GM18870 (cell line): ENCODE data around the gene LRP1-AS.

Source experiments
- ATAC-seq: cut with Tn5 transposase; IDR thresholded peaks from one replicate; pipeline ENCODE4 v1.9.1; 2021; ENCODE audit warnings: moderate library complexity; ENCODE audit not compliant: unreplicated experiment

LRP1-AS gene

DNA sequence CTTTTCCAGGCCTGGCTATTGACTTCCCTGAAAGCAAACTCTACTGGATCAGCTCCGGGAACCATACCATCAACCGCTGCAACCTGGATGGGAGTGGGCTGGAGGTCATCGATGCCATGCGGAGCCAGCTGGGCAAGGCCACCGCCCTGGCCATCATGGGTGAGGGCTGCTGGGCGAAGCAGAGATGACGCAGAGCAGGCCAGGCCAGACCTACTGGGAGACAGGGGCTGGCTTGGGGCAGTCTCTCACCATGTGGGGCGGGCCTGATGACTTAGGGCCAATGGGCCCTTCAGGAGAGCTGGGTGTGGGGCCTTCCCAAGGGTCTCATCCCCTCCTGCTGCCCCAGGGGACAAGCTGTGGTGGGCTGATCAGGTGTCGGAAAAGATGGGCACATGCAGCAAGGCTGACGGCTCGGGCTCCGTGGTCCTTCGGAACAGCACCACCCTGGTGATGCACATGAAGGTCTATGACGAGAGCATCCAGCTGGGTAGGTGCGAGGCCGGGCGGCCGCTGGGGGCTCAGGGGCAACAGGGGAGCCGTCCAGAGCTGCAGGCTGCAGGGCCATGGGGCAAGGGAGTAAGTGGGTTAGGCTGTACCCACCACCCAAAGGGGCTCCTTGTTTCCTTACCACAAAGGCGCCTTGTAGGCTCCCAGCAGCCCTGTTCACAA is 33.0 kb upstream of the LRP1-AS start:
- no peak for ATAC-seq

DNA sequence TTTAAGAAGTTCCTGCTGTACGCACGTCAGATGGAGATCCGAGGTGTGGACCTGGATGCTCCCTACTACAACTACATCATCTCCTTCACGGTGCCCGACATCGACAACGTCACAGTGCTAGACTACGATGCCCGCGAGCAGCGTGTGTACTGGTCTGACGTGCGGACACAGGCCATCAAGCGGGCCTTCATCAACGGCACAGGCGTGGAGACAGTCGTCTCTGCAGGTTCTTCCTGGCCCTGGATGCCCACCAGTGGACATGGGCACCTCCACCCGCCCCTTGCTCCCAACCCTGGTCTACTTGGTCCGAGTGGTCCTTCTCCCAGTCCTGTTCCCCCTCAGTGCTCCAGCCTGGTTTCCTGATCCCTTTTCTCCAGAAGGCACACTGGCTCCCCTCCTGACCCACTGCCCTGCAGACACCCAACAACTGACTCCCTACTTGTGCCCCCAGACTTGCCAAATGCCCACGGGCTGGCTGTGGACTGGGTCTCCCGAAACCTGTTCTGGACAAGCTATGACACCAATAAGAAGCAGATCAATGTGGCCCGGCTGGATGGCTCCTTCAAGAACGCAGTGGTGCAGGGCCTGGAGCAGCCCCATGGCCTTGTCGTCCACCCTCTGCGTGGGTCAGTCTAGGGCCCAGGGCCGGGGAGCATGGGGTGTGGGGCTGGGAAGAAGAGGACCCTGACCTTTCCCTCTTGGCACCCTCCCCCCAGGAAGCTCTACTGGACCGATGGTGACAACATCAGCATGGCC is 32.1 kb upstream of the LRP1-AS start:
- ATAC-seq: no peak

DNA sequence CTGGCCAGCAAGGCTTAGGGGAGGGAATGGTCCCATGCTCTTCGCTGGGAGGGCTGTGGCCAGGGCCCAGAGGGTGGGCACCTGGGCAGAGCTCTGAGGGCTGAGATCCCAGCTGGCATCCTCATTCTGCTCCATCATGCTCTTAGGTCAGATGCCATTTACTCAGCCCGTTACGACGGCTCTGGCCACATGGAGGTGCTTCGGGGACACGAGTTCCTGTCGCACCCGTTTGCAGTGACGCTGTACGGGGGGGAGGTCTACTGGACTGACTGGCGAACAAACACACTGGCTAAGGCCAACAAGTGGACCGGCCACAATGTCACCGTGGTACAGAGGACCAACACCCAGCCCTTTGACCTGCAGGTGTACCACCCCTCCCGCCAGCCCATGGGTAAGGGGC is 30.8 kb upstream of the LRP1-AS start:
- ATAC-seq: no peak

DNA sequence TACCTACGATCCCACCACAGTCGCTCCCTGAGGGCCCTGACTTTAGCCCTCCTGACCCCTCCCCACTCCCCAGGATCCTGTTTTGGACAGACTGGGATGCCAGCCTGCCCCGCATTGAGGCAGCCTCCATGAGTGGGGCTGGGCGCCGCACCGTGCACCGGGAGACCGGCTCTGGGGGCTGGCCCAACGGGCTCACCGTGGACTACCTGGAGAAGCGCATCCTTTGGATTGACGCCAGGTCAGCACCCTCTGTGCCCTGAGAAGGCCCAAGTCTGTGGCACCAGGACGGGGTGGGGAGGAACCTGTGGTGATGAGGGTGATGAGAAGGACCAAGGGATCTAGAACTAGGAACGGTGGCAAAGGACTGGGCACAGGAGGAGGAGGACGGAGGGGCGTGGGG is 29.9 kb upstream of the LRP1-AS start:
- no peak for ATAC-seq

DNA sequence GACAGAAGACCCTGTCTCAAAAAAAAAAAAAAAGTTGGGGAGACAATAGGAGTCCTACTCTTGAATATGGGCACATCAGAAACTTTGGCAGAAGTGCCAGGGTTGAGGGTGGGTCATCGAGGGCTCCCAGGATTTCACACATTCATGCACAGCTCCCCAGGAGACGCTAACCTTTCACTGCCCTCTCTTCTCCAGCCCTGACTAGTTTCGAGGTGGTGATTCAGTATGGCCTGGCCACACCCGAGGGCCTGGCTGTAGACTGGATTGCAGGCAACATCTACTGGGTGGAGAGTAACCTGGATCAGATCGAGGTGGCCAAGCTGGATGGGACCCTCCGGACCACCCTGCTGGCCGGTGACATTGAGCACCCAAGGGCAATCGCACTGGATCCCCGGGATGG is 29.4 kb upstream of the LRP1-AS start:
- no peak for ATAC-seq

DNA sequence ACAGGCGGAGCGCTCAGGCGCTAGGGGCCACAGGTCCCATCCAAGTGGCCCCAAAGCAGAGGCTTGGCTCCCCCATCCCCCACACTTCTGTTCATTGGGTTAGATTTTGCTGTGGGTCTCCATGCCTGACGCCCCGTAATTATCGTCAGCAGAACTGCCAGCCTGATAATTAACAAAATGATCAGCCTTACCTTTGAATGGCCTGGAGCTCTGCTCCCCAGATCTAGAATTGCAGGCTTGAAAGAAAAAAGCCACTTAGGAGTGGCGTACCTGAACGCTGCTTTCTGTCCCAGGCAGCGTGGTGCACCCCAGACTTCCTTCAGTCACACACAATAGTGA is 28.7 kb upstream of the LRP1-AS start:
- ATAC-seq: no peak

DNA sequence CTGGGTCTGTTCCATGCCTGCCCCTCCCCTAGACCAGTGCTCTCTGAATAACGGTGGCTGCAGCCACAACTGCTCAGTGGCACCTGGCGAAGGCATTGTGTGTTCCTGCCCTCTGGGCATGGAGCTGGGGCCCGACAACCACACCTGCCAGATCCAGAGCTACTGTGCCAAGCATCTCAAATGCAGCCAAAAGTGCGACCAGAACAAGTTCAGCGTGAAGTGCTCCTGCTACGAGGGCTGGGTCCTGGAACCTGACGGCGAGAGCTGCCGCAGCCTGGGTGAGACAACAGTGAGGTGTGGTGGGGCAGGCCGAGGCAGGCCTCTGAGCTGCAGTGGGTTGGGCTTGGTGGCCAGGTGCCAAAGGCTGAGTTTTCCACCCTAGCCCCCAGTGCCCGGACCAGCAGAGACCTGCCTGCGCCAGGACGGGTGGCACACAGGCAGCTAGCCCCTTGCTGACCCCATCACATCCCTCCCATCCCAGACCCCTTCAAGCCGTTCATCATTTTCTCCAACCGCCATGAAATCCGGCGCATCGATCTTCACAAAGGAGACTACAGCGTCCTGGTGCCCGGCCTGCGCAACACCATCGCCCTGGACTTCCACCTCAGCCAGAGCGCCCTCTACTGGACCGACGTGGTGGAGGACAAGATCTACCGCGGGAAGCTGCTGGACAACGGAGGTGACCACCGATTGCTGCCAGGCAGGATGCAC is 28.2 kb upstream of the LRP1-AS start:
- ATAC-seq: no peak

DNA sequence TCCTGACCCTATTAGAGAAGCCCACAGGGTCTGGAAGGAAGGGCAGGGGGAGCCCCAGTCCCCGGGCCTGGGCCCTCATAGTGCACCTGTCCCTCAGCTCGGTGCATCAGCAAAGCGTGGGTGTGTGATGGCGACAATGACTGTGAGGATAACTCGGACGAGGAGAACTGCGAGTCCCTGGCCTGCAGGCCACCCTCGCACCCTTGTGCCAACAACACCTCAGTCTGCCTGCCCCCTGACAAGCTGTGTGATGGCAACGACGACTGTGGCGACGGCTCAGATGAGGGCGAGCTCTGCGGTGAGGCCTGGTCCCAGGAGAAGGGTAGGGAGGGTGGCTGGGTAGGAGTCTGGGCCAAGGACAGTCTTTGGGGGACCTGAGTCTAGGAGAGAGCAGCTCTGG is 26.3 kb upstream of the LRP1-AS start:
- no peak for ATAC-seq

DNA sequence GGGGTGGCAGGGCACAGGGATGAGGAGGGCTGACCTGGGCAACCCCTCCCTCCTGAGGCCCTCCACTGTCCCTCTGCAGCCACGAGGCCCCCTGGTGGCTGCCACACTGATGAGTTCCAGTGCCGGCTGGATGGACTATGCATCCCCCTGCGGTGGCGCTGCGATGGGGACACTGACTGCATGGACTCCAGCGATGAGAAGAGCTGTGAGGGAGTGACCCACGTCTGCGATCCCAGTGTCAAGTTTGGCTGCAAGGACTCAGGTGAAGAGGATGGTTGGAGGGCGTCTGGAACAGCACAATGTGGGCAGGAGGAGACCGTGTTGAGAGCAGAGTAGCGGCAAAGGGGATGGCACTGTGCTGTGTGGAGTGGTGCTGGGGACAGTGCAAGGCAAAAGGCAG is 25.7 kb upstream of the LRP1-AS start:
- no peak for ATAC-seq

DNA sequence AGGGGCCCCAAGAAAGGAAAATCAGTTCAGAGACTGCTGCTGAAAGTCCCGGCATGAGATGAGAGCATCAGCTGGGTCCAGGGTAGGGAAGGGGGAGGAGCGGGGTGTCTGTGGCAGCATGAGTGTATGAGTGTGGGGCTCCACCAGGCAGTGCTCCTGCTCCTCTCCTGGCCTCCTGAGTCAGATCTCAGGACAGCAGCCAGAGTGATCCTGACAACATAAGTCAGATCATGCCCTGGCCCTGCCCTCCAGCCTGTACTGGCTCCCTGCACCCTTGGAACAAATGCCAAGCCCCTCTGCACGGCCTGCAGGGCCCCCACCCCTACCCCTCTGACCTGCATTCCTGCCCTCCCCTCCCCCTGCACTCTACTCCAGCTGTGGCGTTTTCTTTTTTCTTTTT is 24.2 kb upstream of the LRP1-AS start:
- ATAC-seq: no peak

DNA sequence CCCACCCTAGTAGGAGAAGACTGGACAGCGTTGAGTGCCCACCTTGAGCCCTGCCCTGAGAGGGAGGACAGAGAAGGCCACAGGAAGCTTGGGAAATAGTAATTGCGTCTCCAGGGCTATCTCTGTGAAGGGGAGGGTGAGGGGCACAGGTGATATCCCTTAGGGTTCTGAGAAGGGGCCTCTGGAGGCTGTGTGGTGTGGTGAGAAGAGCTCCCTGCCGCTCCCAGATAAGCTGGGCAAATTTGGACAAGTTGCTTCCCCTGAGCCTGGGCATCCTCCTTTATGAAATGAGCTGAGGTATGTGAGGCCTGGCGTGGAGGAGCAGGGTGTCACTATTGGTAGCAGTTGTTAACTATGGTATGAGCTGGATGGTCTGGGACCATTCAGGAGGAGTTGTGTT is 23.5 kb upstream of the LRP1-AS start:
- ATAC-seq: no peak

DNA sequence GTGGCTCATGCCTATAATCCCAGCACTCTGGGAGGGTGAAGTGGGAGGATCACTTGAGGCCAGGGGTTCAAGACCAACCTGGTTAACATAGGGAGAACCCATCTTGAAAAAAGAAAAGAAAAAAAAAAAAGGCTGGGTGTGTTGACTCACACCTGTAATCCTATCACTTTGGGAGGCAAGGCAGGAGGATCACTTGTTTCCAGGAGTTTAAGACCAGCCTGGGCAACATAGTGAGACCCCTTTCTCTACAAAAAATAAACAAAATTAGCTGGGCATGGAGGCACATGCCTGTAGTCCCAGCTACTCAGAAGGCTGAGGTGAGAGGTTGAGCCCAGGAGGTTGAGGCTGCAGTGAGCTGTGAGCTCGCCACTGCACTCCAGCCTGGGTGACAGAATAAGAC is 23.0 kb upstream of the LRP1-AS start:
- no peak for ATAC-seq

DNA sequence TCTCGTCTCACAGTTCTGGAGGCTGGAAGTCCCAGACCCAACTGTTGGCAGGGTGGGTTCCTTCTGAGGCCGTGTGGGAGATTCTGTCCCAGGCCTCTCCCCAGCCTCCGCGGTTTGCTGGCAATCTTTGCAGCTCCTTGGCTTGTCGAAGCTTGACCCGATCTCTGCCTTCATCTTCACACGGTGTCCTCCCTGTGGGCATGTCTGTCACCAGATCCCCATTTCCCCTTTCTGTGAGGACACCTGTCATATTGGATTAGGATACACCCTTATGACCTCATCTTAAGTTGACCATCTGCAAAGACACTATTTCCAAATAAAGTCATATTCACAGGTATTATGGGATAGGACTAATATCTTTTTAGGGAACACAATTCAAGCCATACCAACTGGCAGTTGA is 22.6 kb upstream of the LRP1-AS start:
- ATAC-seq: no peak

DNA sequence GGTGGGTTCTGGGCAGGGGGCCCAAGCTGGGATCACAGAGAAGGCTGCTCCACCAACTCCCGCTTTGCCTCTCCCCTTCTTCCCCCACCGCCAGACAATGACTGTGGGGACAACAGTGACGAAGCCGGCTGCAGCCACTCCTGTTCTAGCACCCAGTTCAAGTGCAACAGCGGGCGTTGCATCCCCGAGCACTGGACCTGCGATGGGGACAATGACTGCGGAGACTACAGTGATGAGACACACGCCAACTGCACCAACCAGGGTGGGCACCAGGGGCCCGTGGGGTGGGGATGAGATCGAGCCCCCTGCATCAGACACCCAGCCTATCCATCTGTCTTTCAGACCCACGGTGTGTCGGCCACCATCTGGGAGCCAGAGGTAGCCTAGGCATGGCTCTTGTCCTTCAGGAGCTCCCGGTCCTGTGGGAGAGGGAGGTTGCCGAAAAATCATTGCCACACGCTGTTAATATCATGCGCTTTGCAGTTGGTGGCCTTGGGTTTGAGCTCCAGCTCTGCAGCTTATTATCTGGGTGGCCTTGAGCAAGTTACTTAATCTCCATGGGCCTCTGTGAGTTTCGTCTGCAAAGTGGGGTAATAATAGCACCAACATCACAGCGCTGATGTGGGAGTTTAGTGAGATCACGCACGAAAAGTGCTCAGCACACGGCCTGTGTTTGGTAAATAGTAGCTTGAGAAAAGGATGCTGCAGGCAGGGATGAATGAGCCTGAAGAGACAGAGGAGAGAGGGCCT is 21.8 kb upstream of the LRP1-AS start:
- no peak for ATAC-seq

DNA sequence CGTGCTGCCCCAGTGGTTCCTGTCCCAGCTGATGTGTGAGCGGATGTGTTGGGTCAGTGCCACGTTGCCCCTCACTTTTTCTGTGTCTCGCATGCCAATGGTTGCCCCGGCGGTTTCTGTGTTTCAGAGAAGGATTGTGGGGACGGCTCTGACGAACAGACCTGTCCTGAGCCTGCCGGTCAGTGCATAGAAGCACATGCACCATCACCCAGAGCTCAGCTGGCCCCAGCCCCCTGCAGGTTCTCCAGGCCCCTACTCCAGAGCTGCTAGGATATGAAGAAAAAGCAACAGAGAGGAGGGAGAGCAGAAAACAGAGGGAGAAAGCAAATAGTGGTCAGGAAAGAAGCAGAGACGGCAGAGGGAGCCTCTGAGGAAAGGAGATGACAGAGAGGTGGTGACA is 20.6 kb upstream of the LRP1-AS start:
- no peak for ATAC-seq

DNA sequence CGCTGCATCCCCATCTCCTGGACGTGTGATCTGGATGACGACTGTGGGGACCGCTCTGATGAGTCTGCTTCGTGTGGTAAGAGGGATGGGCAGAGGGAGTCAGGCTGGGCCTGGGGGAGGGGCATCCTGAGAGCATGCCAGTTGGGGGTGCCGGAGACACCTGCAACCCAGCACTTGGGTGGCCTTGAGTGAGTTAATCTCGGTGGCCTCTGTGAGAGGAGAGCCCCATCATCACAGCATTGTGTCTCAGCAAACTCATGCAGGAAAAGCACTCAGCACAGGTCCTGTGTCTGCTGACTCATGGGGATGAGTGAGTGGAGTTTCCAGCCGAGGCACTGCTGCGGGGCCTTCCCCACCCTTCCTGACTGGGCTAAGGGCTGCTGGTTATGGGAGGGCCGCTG is 19.6 kb upstream of the LRP1-AS start:
- no peak for ATAC-seq

DNA sequence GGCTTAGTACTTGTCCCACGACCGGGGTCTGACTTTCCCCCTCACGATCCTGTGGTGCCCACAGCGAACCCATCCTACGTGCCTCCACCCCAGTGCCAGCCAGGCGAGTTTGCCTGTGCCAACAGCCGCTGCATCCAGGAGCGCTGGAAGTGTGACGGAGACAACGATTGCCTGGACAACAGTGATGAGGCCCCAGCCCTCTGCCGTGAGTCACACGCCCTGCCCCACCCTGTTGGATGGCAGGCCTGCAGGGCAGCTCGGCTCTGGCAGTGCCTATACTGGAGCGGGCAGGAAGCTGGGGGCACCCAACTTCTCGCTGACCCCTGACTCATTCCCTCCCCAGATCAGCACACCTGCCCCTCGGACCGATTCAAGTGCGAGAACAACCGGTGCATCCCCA is 18.3 kb upstream of the LRP1-AS start:
- ATAC-seq: no peak

DNA sequence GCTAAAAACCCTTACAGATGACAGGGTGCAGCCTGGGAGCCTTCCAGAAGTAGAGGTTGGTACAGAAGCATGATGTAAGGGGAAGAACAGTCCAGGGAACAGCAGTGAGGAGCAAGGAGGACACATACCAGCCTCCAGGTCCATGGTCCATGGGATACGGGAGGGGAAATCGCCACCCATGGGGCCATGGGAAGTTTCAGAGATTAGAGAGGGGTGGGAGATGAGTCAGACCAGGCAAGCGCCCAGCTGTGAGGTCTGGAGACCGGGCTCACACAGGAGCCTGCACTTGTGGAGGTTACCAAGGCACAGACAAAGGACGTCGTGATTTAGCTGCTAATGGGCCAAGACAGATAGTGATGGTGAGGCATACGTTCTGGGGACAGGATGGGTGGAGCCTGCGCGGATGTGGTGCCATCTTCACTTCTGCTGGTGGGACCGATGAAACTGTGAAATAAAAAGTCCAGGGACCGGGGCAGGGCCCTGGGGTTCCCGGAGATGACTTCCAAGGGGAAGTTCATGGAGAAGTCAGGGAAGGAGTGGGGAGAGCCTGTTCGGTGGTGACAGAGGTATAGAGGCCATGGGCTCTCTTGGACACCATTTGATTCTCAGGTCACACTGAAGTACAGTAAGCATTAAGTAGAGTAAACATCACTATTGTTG is 17.7 kb upstream of the LRP1-AS start:
- no peak for ATAC-seq

DNA sequence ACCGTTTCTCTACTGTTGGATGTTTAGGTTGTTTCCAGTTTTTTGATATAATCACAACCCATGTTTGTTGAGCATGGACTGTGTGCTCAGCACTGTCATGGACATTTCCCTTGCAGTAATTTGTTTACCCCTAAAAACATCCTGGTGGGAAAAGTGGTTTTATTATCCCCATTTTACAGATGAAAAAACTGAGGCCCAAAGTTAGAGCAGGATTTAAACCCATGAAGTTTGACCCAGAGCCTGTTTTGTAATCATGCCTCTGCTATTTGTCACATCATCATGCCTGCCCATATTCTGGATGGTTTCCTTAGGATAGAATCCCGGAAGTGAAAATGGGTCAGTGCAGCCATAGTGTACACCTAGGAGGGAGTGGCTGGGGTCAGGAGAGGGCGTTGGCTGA is 17.0 kb upstream of the LRP1-AS start:
- no peak for ATAC-seq

DNA sequence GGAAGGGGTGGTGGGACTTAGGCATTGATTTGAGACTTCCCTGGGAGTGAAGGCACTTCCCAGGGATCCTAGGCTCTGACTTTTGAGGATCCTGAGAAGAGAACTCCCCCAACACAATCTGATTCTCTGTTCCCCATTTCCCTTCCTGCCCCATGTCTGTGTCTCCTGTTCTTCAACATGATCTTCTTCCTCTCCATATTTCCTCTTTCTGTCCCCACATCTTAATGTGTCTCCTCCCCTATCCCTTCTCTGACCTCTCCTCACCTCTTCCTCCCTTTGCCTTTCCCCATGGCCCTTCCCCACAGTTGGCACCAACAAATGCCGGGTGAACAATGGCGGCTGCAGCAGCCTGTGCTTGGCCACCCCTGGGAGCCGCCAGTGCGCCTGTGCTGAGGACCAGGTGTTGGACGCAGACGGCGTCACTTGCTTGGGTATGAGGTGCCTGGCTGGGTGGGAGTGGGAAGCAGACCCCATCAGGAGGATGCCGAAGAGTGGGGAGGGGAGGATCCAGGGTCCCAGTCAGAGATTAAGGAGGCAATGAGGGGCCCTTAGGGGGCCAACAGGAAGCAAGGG is 15.2 kb upstream of the LRP1-AS start:
- no peak for ATAC-seq

DNA sequence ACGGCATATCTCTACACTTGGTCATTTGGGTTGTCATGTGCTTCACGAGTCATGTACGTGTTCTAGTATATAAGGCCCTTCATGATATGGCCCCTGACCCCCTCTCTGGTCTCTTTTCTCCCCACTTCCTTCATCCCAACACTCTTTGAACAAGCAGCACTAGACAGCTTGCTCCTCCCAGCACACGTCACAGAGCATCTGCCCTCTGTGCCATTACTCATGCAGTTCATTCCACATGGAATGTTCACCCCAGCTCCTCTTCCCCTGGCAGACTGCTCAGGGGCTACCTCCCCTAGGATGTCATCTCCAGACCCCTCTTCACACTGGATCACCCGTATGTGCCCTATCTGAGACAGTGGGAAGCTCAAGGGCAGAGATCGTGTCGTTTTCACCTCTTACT is 14.1 kb upstream of the LRP1-AS start:
- ATAC-seq: no peak
